Epidermal melanocyte (primary cell): Measurements from ENCODE around the gene PPP2R2C.

Experiments
- DNase-seq: peaks from one replicate; pipeline ENCODE4 v3.0.0; 2011; ENCODE audit warnings: low spot score; ENCODE audit not compliant: insufficient read length

PPP2R2C gene

GRCh38 chr4:6347511-6348045, 124.8 kb downstream of the PPP2R2C start:
- no peak for DNase-seq

- DNase-seq = no peak
Measured at GRCh38 chr4:6346373-6347110, 125.9 kb downstream of the PPP2R2C start.

- no peak for DNase-seq
Measured at GRCh38 chr4:6345866-6346265, 126.5 kb downstream of the PPP2R2C start.

- DNase-seq = no peak
Measured at GRCh38 chr4:6345096-6345830, 127.2 kb downstream of the PPP2R2C start.

- DNase-seq = no peak
Measured at GRCh38 chr4:6343939-6344408, 128.4 kb downstream of the PPP2R2C start.

- no peak for DNase-seq
Measured at GRCh38 chr4:6342530-6343293, 129.7 kb downstream of the PPP2R2C start.

- no peak for DNase-seq
Measured at GRCh38 chr4:6341696-6342095, 130.7 kb downstream of the PPP2R2C start.

- DNase-seq = no peak
Measured at GRCh38 chr4:6340446-6341015, 131.9 kb downstream of the PPP2R2C start.

GRCh38 chr4:6339818-6340445, 132.5 kb downstream of the PPP2R2C start:
- DNase-seq = no peak

GRCh38 chr4:6338951-6339817, 133.2 kb downstream of the PPP2R2C start:
- DNase-seq = no peak

GRCh38 chr4:6338175-6338950, 134.1 kb downstream of the PPP2R2C start:
- DNase-seq = no peak

GRCh38 chr4:6337331-6337935, 135.0 kb downstream of the PPP2R2C start:
- DNase-seq = no peak

GRCh38 chr4:6336166-6336565, 136.2 kb downstream of the PPP2R2C start:
- DNase-seq = no peak

GRCh38 chr4:6335040-6335590, 137.3 kb downstream of the PPP2R2C start:
- DNase-seq = no peak

- DNase-seq = no peak
Measured at GRCh38 chr4:6334203-6334887, 138.1 kb downstream of the PPP2R2C start.

GRCh38 chr4:6333301-6334202, 138.9 kb downstream of the PPP2R2C start:
- DNase-seq = no peak

- no peak for DNase-seq
Measured at GRCh38 chr4:6332669-6333050, 139.8 kb downstream of the PPP2R2C start.
